Thyroid gland (tissue), 4 donors: Measurements from ENCODE around the gene MRPS10.

Source experiments
- POLR2A ChIP-seq, 2 donors: fragments of 450-650 bp; IDR thresholded peaks; one replicate each; pipeline ENCODE4 v1.6.1; 2017; ENCODE audit warnings: antibody characterized with exemption in 2 of 2, mild to moderate bottlenecking in 2 of 2, moderate library complexity in 1 of 2
- TF ChIP-seq, protein P1 (sequence below), 6 experiments: fragments of 200-600 bp in 3 of 6; fragments of 450-650 bp in 3 of 6; sonication (generic) in 3 of 6; IDR thresholded peaks; one replicate each; pipeline ENCODE4 v1.5.1; 2016 to 2019; ENCODE audit warnings: antibody characterized with exemption in 6 of 6, mild to moderate bottlenecking in 2 of 6, inconsistent platforms in 1 of 6, moderate library complexity in 1 of 6

- TF ChIP-seq, protein P1, sequence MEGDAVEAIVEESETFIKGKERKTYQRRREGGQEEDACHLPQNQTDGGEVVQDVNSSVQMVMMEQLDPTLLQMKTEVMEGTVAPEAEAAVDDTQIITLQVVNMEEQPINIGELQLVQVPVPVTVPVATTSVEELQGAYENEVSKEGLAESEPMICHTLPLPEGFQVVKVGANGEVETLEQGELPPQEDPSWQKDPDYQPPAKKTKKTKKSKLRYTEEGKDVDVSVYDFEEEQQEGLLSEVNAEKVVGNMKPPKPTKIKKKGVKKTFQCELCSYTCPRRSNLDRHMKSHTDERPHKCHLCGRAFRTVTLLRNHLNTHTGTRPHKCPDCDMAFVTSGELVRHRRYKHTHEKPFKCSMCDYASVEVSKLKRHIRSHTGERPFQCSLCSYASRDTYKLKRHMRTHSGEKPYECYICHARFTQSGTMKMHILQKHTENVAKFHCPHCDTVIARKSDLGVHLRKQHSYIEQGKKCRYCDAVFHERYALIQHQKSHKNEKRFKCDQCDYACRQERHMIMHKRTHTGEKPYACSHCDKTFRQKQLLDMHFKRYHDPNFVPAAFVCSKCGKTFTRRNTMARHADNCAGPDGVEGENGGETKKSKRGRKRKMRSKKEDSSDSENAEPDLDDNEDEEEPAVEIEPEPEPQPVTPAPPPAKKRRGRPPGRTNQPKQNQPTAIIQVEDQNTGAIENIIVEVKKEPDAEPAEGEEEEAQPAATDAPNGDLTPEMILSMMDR (IDR thresholded peaks at IDR 0.05), result no peak
- no peak for TF ChIP-seq POLR2A (IDR thresholded peaks at IDR 0.05)
Observed at GRCh38 chr6:42251911-42252637, 34.4 kb upstream of the MRPS10 start.
